Raji (cell line): Measurements from ENCODE around the gene DHCR7.
A peak's percentile ranks its signal among the peaks of the same experiment; 100 is the strongest.

ENCODE experiments used
- POLR2A ChIP-seq: IDR thresholded peaks from 2 replicates; pipeline ENCODE4 v1.6.1; 2011; ENCODE audit warnings: low read depth, low read length, control low read depth; ENCODE audit not compliant: insufficient read depth

Gene DHCR7, protein sequence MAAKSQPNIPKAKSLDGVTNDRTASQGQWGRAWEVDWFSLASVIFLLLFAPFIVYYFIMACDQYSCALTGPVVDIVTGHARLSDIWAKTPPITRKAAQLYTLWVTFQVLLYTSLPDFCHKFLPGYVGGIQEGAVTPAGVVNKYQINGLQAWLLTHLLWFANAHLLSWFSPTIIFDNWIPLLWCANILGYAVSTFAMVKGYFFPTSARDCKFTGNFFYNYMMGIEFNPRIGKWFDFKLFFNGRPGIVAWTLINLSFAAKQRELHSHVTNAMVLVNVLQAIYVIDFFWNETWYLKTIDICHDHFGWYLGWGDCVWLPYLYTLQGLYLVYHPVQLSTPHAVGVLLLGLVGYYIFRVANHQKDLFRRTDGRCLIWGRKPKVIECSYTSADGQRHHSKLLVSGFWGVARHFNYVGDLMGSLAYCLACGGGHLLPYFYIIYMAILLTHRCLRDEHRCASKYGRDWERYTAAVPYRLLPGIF

DNA sequence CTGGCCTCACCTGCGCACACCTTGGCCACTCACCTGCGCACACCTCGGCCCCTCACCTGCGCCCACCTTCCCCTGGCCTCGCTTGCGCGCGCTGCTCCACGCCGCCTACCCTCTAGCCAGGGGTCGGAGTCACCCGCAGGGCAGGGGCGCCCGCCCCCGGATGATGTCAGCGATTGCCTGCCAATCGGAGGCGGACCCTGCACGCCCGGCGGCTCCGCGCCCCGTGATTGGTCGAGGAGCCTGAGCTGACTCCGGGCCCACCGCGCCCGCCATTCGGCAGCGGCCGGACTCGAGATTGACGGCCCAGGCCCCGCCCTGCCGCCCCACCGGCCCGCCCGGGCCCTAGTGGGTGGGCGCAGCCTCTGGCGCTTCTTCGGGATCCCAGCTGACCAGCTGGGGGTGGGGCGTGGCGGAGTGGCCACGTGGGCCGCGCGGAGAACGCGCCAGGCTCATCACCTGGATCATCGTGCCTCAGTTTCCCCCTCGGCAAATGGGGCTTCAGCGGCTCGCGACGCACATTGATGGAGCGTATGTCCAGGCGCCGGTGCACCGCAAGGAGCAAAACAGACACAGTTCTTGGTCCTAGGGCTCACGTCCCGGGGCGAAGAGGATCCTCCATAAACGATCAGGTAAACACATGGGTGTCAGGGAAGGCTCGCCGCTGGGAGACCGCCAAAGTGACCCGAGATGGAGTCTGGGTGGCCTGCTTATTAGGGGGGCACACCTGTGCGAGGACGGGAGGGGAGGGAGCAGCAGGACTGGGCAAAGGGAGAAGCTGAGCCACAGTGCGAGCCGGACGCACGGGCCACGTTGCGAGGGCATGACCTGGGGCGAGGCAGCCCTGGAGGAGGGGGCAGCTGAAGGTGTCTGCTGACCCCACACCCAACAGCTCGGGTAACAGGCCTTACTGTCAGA, at the start of gene DHCR7:
Gene DHCR7, minus strand, starts transcription at position 137 of the 915 bp plus-strand sequence. CDS start 3,441 bp downstream, outside the sequence.
- TF ChIP-seq POLR2A: peak; percentile 92

DNA sequence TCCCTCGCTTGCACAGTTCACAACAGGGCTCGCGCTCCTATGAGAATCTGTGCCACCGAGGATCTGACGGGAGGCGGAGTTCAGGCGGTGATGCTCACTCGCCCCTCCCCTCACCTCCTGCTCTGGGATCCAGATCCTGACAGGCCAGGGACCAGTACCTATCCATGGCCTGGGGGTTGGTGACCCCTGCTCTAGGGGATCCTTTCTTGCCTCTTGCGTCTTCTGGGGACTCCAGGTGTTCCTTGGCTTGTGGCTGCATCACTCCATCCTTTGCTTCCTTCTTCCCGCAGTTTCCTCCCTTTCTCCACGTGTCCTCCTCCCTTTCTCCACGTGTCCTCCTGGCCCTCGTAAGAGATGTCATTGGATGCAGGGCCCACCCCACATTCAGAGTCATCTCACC, 48.2 kb upstream of the DHCR7 start:
- TF ChIP-seq POLR2A: no peak

DNA sequence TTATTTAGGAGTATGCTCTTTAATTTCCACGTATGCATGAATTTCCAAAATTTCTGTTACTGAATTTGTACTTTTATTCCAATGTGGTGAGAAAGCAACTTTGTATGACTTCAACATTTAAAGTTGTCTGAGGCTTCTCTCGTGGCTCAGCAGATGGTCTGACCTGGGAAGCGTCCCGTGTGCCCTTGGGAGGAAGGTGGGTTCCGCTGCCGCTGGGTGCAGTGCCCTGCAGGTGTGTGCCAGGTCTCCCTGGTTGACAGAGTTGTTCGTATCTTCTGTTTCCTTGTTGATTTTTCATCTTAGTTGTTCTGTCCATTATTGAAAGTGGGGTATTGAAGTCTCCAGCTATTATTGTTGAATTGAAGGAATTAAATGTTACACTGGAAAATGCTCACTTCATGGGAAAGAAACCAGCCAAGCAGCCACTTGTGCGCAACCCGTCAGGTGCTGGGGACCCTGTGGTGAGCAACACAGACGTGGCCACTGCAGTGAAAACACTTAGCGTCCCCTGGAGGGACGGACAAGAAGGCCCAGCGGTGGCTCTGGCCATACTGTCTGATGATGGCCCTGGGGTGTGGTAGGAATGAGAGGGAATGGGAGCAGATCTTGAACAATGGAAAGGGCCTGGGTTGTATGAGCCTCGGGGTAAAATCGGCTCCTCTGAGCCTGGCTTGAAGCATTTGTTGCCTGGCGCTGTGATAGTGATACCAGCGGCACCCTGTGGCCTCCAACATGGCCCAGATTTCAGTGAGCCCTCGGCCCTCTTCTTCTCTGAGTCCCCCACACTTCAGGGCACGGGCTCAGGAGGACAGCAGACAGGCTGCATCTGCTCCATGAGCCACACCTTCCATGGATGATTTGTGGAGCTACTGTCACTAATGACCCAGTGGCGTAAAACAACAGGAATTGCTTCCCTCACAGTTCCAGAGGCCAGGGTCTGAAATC, 47.4 kb upstream of the DHCR7 start:
- no peak for TF ChIP-seq POLR2A

DNA sequence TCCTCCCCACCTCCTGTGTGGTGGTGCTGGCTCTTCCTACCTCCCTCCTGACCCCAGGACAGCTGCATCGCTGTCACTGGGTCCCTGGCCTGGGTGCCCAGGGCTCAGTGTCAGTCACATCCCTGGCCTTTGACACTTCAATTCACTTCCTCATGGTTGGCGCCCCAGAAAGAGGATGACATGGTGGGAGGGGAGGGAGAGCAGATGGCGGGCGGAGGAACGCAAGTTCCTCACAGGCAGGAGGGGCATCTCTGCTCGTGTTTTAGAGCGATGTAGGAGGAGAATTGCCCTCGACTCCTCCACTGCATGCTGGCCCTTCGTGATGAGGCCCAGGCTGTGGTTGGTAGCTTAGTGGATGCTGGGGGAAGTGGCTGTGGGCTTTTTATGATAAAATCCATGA, 43.7 kb upstream of the DHCR7 start:
- no peak for TF ChIP-seq POLR2A

DNA sequence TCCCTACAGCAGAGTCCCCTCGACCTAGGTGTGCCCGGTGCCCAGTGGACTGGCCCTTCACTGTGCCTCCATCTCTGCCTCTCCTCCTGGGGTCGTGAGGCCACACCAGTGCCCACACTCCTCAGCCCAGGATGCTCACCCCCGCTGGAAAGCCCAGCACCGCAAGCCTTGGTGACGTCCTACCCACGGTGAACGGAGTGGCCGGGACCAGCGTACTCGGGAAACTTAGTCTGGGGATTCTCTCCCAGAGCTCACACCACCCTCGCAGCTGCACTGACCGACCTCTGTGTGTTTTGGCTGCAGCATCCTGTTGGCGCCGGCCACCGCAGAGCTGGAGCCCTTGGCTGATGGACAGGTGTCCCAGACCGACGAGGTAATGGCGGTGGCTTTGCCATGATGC, 43.3 kb upstream of the DHCR7 start:
- TF ChIP-seq POLR2A: no peak

DNA sequence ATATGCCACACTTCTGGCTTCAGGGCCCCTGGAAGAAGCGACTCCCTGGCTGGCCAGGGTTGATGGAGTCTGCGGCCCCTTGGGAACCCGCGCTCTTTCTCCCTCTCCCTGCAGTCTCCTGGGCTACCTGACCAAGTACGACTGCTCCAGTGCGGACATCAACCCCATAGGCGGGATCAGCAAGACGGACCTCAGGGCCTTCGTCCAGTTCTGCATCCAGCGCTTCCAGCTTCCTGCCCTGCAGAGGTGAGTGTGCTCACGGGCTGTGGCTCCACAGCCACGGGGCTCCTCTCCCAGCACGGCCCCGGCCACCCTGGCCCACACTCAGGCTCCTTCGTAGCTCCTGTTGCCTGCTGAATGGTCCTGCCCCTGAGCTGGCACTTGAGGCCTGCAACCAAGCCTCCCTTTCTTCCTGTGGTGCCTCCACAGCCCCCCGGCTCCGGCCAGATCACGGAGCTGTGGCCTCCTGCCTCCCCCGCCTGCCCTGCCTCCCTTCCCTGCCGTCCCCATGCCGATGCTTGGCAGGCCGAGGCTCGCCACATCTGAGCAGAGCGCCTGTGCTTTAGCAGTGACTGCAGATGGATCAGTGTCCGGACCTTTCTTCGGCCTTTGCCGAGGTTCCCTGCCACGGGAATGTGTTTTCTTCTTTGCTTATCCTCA, 42.7 kb upstream of the DHCR7 start:
- no peak for TF ChIP-seq POLR2A

DNA sequence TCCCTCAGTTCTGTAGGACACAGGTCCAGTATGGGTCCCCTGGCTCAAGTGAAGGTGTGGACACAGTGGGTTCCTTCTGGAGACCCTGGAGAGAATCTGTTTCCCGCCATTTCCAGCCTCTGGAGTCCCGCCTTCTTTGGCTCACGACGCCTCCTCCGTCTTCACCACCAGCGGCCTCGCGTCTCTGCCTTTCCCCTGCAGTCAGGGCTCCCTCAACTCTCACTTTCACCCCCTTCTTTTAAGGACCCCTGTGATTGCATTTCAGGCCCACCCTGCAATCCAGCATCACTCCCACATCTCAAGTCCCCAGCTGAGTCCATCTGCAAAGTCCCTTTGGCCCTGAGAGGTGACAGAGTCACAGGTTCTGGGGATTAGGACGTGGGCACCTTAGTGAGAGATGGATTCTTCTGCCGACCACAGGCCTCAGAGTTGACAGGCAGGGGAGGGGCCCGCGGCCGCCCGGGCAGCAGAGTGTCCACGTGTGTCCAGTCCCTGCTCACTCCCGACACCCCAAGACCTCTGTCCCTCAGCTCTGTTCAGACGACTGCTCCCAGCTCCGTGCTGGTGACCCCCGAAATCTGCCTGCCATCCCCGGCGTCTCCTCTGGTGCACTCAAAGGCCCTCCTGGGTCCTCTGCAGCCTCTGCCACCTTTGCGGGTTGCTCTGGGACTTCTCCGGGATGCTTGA, 42.0 kb upstream of the DHCR7 start:
- no peak for TF ChIP-seq POLR2A

DNA sequence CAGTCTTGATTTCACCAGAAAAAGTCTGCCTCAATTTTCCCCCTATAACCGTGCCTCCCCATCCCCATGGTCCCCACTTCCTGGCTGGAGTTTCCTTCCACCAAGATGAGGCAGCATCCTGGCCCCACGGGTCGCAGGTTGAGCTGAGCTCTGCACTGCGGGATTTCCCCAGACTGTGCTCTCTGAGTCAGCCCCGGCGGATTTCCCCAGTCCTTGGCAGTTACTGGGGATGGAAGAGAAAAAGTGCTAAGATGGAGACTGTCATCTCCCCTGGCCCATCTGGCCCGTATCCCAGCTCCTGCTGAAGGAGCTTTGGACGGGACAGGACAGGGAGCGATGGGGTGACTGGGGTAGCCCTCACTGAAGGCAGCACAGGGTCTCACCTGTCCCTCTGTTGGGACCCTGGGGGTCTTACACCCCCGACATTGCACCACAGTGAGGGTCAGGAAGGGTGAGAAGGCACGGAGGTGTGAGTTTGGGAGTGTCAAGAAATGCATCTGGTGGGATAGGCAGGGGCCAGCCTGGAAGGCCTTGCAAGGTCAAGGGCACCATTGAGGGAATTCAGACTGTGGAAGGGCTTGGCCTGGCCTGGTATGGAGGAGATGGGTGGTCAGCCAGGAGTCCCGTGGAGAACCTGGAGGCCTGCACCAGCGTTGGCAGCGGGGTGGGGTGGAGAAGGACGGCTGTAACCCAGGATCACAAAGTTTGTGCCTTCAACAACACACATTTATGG, 41.3 kb upstream of the DHCR7 start:
- no peak for TF ChIP-seq POLR2A

DNA sequence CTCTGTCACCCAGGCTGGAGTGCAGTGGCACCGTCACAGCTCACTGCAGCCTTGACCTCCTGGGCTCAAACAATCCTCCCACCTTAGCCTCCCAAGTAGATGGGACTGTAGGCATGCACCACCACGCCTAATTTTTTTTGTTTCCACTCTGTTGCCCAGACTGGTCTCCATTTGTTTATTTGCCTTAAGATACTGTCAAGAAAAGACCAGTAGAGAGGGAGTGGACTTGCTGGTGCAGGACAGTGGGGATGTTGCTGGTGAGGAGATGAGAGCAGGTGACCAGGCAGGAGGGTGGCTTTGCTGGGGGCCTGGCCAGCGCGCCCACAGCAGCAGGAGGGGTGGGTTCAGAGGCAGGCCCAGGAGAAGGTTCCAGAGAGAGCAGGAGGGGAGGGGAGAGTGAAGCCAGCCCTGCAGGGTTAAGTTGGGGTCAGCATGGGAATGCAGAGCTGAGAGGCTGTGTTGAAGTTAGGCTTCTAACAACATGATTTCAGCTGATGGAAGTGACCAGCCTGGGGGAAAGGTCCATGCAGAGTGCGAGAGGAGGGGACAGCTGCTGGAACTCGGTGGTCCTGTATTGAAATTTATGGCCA, 40.6 kb upstream of the DHCR7 start:
- TF ChIP-seq POLR2A: no peak

DNA sequence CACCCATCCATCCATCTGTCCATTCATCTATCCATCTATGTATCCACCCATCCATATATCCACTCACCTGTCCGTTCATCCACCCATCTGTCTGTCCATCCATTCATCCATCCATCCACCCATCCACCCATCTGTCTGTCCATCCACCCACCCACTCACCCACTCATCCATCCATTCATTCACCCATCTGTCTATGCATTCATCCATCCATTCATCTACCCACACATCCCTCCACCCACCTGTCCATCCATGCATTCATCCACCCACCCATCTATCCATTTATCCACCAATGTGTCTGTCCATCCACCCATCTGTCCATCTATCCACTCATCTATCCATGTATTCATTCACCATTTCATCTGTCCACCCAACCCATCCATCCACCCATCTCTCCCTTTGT, 38.1 kb upstream of the DHCR7 start:
- TF ChIP-seq POLR2A: no peak

DNA sequence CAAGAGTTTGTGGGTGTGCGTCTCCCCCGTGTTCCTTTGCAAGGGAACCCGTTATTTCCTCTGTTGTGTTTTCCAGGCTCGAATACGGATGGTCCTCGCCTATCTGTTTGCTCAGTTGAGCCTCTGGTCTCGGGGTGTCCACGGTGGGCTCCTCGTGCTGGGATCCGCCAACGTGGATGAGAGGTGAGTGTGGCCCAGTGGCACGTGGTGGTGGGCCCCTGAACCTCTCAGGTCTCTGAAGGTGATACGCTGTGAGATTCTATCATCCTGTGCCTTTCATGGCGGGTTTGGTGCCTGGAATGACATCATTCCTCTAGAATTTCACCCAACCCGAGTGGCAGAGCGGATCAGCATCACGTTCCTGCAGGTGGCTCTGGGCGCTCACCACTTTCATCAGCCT, 37.3 kb upstream of the DHCR7 start:
- TF ChIP-seq POLR2A: no peak

DNA sequence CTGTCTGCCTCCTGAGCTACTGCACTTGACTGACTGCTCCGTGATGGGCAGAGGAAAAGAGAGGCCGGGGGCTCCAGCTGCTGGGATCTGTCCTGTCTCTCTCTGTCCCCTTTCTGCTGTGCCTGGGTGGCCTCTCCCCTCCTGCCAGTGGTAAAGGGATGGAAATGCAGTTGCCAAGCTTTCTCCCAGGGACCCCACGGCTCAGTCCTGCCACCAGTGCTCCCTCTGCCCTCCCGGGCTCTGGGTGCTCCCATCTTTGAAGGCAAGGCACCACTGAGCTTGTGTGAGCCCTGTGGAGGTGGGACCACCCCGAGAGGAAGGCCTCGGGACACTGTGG, 36.8 kb upstream of the DHCR7 start:
- no peak for TF ChIP-seq POLR2A
